Coronary artery (tissue), 2 donors: Measurements from ENCODE around the gene FAM229B.
"Not testable (repeated sequence)": the region's sequence is repeated elsewhere in the genome, so short reads cannot be mapped to it uniquely, and the experiment has no call there.

Source experiments
- DNase-seq: peaks from one replicate; pipeline ENCODE4 v3.0.0-alpha.2; 2017; ENCODE audit warnings: low spot score
- H3K27ac ChIP-seq, 2 donors: fragments of 200-600 bp; sonication (generic); one replicate each; pipeline ENCODE4 v1.5.1; 2016 to 2019
- H3K4me3 ChIP-seq: fragments of 200-600 bp; sonication (generic); 2 replicates; pipeline ENCODE4 v1.5.1; 2016; ENCODE audit warnings: mild to moderate bottlenecking, moderate library complexity
- CTCF ChIP-seq: fragments of 200-600 bp; sonication (generic); IDR thresholded peaks from one replicate; pipeline ENCODE4 v1.5.1; 2019; ENCODE audit warnings: antibody characterized with exemption

Gene FAM229B

GRCh38 chr6:112050429-112050828, 37.0 kb upstream of the FAM229B start:
- no peak overlapping the region for H3K27ac ChIP-seq
- H3K4me3 ChIP-seq, result no peak overlapping the region
- no peak for DNase-seq
- no peak for TF ChIP-seq CTCF

- DNase-seq, H3K27ac ChIP-seq, H3K4me3 ChIP-seq: not testable (repeated sequence)
These were observed 36.1 kb upstream of the FAM229B start for GRCh38 chr6:112051251-112051740.

- TF ChIP-seq CTCF, result no peak
- Histone ChIP-seq H3K27ac (no peak within 1 kb of the TSS), H3K4me3 (no peak within 1 kb of the TSS)
- no peak for DNase-seq
These were observed 33.4 kb upstream of the FAM229B start, which contains the start of gene CCN6 for GRCh38 chr6:112054001-112054400. TSS of gene CCN6 (plus strand) at chr6:112054104. CDS start at chr6:112054358, 254 bp downstream.

- Histone ChIP-seq H3K27ac (no peak overlapping the region), H3K4me3 (no peak overlapping the region)
- no peak for DNase-seq
- no peak for TF ChIP-seq CTCF
These were observed 32.7 kb upstream of the FAM229B start for GRCh38 chr6:112054555-112055190.

GRCh38 chr6:112058243-112059032, 29.0 kb upstream of the FAM229B start:
- Histone ChIP-seq H3K27ac (no peak overlapping the region), H3K4me3 (no peak overlapping the region)
- DNase-seq, result no peak
- TF ChIP-seq CTCF, result no peak

GRCh38 chr6:112061605-112062004, 25.8 kb upstream of the FAM229B start:
- no peak for DNase-seq
- no peak overlapping the region for H3K4me3 ChIP-seq
- no peak overlapping the region for H3K27ac ChIP-seq
- no peak for TF ChIP-seq CTCF

GRCh38 chr6:112062966-112063365, 24.4 kb upstream of the FAM229B start:
- TF ChIP-seq CTCF, result no peak
- Histone ChIP-seq H3K4me3 (no peak overlapping the region), H3K27ac (no peak overlapping the region)
- no peak for DNase-seq
